A549 (cell line): ENCODE results near the gene TNKS2. TPM values are rescaled to one million over a fixed set of nuclear protein-coding genes. Genes with fewer than 3 reads are reported as not detected.

Source experiments
- ATAC-seq, 2 experiments: fragments of 200-7000 bp in 1 of 2; fragments of >200 bp in 1 of 2; cut with Nextera tagmentation in 1 of 2; cut with Tn5 transposase in 1 of 2; 3 replicates each; pipeline versions ENCODE4 v1.8.0 to v1.9.1; 2018 to 2020; ENCODE audit warnings: mild to moderate bottlenecking in 1 of 2, moderate library complexity in 1 of 2
- CTCF ChIA-PET: fragments of 300-600 bp; sonication (Branson Sonifier 250); formaldehyde crosslinking; extraction: SDS; loops from one replicate; lab custom pipeline; 2021; ENCODE audit warnings: antibody characterized with exemption, inconsistent platforms; lab: Yijun Ruan, JAX
- POLR2A ChIA-PET: fragments of 350-600 bp; formaldehyde crosslinking; extraction: SDS; loops from one replicate; lab custom pipeline; 2021; ENCODE audit warnings: antibody characterized with exemption, inconsistent platforms; lab: Yijun Ruan, JAX
- DNase-seq, 2 experiments: peaks; one replicate each; pipeline versions ENCODE4 v3.0.0 to v3.0.0-alpha.2; 2011 to 2016; ENCODE audit warnings: low read depth in 1 of 2, low spot score in 1 of 2
- FAIRE-seq: peaks from 2 replicates; lab custom pipeline; 2011; peaks lifted over from hg19 to GRCh38; lab: Jason Lieb, UNC
- H3K27ac ChIP-seq, 2 experiments: fragments of >200 bp; sonication (Bioruptor Twin); formaldehyde crosslinking; 3 replicates each; pipeline ENCODE4 v1.5.1; 2016 to 2017
- H3K4me1 ChIP-seq: fragments of >200 bp; sonication (Bioruptor Twin); formaldehyde crosslinking; 3 replicates; pipeline ENCODE4 v1.6.1; 2016
- H3K4me2 ChIP-seq: fragments of >200 bp; sonication (Bioruptor Twin); formaldehyde crosslinking; 3 replicates; pipeline ENCODE4 v1.6.1; 2016
- H3K4me3 ChIP-seq: fragments of >200 bp; sonication (Bioruptor Twin); formaldehyde crosslinking; 3 replicates; pipeline ENCODE4 v1.5.1; 2016
- H3K9me3 ChIP-seq: fragments of >200 bp; sonication (Bioruptor Twin); formaldehyde crosslinking; 3 replicates; pipeline ENCODE4 v1.6.1; 2016
- CHD4 ChIP-seq: fragments of 200-600 bp; sonication (generic); IDR thresholded peaks from 2 replicates; pipeline ENCODE4 v1.6.1; 2016; ENCODE audit warnings: antibody characterized with exemption, mild to moderate bottlenecking, borderline replicate concordance
- HDAC2 ChIP-seq: fragments of 200-600 bp; sonication (generic); IDR thresholded peaks from 2 replicates; pipeline ENCODE4 v1.6.1; 2016
- MAZ ChIP-seq: fragments of 150-350 bp; IDR thresholded peaks from 2 replicates; pipeline ENCODE4 v1.6.1; 2014; ENCODE audit warnings: antibody characterized with exemption, low read depth, low read length, borderline replicate concordance
- NPAS2 ChIP-seq: fragments of 250-450 bp; sonication (Bioruptor Pico); IDR thresholded peaks from 2 replicates; pipeline ENCODE4 v1.8.0; 2022; ENCODE audit warnings: mild to moderate bottlenecking, moderate library complexity, borderline replicate concordance
- PHF8 ChIP-seq: fragments of 200-600 bp; sonication (generic); IDR thresholded peaks from 2 replicates; pipeline ENCODE4 v1.6.1; 2016; ENCODE audit warnings: low read depth, mild to moderate bottlenecking, antibody characterized with exemption, moderate library complexity, borderline replicate concordance
- WGBS: methylation state at CpG from one replicate; pipeline ENCODE4 v1.1.6; 2017; ENCODE audit errors: missing lambda C conversion rate; 5-methylcytosine and 5-hydroxymethylcytosine counted together
- polyA plus RNA-seq, 4 experiments: library from polyadenylated mRNA; depleted of rRNA in 3 of 4; stranded (reverse); fragments of >200 nt; fragmentation: RNase III in 1 of 4; extraction: RNeasy Plus Mini Kit Qiagen cat#74134 plus additional on column Dnase treatment in 1 of 4; gene quantifications; 2 replicates in 3 of 4; 3 replicates in 1 of 4; pipeline ENCODE4 v1.2.3, GENCODE V29; 2011 to 2017
- TF ChIP-seq, protein P1 (sequence below): fragments of 250-450 bp; sonication (Bioruptor Pico); IDR thresholded peaks from 2 replicates; pipeline ENCODE4 v1.5.0; 2020; ENCODE audit warnings: low read depth, mild to moderate bottlenecking, moderate library complexity
- TF ChIP-seq, protein P2 (sequence below): fragments of >200 bp; sonication (Bioruptor Twin); formaldehyde crosslinking; IDR thresholded peaks from 2 replicates; pipeline ENCODE4 v1.6.1; 2016
- TF ChIP-seq, protein P3 (sequence below): fragments of 150-350 bp; IDR thresholded peaks from 2 replicates; pipeline ENCODE4 v1.6.1; 2014; ENCODE audit warnings: low read depth, mild to moderate bottlenecking, low read length
- TF ChIP-seq, protein P4 (sequence below): fragments of >200 bp; sonication (Bioruptor Twin); formaldehyde crosslinking; IDR thresholded peaks from 3 replicates; pipeline ENCODE4 v1.5.1; 2016

The TNKS2 gene
- polyA plus RNA-seq, 2 of the 4 experiments (the other 2 are of a cell fraction), result 20.6 to 45.3 TPM

DNA sequence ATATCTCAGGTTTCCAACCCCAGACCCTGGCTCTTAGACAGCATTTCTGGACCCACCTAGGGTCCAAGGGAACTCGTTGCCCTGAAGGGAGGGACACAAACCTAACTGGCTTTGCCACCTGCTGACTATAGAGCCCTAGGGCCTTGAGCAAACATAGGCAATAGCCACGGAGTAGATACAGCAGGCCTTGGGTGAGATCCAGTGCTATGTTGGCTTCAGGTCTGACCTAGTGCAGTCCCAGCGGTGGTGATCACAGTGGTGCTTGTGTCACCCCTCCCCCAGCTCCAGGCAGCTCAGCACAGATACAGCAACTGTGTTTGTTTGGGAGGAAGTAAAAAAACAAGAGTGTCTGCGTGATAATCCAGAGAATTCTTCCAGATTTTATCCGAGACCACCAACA, 9.7 kb upstream of the TNKS2 start (continued):
- TF ChIP-seq, protein P1, sequence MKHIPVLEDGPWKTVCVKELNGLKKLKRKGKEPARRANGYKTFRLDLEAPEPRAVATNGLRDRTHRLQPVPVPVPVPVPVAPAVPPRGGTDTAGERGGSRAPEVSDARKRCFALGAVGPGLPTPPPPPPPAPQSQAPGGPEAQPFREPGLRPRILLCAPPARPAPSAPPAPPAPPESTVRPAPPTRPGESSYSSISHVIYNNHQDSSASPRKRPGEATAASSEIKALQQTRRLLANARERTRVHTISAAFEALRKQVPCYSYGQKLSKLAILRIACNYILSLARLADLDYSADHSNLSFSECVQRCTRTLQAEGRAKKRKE, result no peak

DNA sequence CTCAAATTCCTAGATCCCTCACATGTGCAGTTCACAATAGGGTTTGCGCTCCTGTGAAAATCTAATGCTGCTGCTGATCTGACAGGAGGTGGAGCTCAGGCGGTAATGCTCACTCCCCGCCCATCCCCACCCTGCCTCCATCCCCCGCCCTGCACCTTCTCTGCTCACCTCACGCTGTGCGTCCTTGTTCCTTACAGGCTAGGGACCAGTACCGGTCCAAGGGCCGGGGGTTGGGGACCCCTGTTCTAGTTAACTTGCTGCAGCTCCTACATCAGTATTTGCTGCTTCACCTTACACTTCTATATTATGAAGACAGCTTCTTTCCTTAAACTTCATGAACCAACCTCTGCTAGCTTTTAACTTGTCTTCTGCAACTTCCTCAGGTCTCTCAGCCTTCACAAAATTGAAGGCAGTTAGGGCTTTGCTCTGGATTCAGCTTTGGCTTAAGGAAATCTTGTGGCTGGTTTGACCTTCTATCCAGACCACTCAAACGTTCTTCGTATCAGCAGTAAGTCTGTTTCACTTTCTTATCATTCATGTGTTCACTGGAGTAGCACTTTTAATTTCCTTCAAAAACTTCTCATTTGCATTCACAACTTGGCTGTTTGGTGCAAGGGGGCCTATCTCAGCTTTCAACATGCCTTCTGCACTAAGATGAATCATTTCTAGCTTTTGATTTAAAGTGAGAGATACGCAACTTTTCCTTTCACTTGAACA, 1.7 kb upstream of the TNKS2 start:
- Histone ChIP-seq H3K27ac (peak overlapping the region in 1 of 2 experiments; percentile 38; a peak in 1 of 6 replicates), H3K4me3 (no peak overlapping the region), H3K4me2 (peak overlapping the region; percentile 98), H3K9me3 (no peaks in the 10 kb centered on the region), H3K4me1 (peaks cover 33% of the 10 kb centered on the region)
- CTCF ChIA-PET, result interaction anchor here (1.3 kb wide), 1 partner anchor 116 kb away, joined by 5 read pairs; no protein-coding TSS in a partner anchor
- no peak for FAIRE-seq
- TF ChIP-seq, protein P2, sequence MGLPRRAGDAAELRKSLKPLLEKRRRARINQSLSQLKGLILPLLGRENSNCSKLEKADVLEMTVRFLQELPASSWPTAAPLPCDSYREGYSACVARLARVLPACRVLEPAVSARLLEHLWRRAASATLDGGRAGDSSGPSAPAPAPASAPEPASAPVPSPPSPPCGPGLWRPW, result no peak
- 41% methylated on average over 8 of the region's 11 CpGs for WGBS
- POLR2A ChIA-PET, result interaction anchor here (1.2 to 1.5 kb wide), 2 partner anchors 10 to 127 kb away, joined by 4 read pairs; partner anchors contain the start of gene BTAF1
- peak; percentile 31 to 43; a peak in 4 of 6 replicates for ATAC-seq
- DNase-seq, result peak in 1 of 2 experiments; percentile 15

DNA sequence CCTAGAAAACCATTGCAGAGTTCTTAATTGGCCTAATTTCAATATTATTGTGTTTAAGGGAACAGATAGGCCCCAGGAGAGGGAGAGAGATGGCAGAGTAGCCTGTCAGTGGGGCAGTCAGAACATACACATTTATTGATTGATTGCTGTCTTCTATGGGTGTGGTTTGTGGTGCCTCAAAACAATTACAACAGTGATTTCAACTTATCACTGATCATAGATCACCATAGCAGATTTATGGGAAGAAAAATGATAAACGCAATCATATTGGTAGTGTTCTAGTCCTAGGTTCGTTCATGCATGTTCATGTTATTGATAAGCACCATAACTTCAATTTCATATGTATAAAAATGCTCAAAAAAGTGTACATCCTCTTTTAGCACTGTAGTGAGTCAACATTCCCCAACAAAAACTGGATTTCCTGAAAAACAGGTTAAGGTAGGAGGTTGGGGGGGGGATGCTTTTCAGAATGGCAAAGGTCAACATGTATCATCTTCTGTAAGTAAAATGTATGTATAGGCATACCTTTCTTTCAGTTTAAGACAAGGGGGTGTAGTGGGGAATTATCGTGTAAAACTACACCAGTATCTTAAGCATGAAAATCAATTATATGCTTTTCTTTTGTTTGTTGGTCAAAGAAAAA, 1.1 kb upstream of the TNKS2 start:
- no peak for TF ChIP-seq CHD4
- no peak for TF ChIP-seq MAZ
- TF ChIP-seq, protein P3, sequence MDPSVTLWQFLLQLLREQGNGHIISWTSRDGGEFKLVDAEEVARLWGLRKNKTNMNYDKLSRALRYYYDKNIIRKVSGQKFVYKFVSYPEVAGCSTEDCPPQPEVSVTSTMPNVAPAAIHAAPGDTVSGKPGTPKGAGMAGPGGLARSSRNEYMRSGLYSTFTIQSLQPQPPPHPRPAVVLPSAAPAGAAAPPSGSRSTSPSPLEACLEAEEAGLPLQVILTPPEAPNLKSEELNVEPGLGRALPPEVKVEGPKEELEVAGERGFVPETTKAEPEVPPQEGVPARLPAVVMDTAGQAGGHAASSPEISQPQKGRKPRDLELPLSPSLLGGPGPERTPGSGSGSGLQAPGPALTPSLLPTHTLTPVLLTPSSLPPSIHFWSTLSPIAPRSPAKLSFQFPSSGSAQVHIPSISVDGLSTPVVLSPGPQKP, result no peak
- TF ChIP-seq, all 56 proteins: peak for 0
- Histone ChIP-seq H3K4me3 (peak overlapping the region; percentile 73), H3K4me1 (peaks cover 33% of the 10 kb centered on the region), H3K4me2 (peak overlapping the region; percentile 98), H3K27ac (peak overlapping the region; percentile 93 to 97), H3K9me3 (no peaks in the 10 kb centered on the region)
- no peak for DNase-seq
- POLR2A ChIA-PET, result interaction anchor here (0.7 to 1.6 kb wide), 6 partner anchors 11 to 206 kb away, joined by 3 to 4 read pairs (median 3); partner anchors contain the start of gene BTAF1
- CTCF ChIA-PET, result interaction anchor here (1.3 kb wide), 1 partner anchor 116 kb away, joined by 5 read pairs; no protein-coding TSS in a partner anchor
- 65% methylated on average over 3 of the region's 3 CpGs for WGBS
- ATAC-seq, result no peak
- FAIRE-seq, result peak; percentile 65

DNA sequence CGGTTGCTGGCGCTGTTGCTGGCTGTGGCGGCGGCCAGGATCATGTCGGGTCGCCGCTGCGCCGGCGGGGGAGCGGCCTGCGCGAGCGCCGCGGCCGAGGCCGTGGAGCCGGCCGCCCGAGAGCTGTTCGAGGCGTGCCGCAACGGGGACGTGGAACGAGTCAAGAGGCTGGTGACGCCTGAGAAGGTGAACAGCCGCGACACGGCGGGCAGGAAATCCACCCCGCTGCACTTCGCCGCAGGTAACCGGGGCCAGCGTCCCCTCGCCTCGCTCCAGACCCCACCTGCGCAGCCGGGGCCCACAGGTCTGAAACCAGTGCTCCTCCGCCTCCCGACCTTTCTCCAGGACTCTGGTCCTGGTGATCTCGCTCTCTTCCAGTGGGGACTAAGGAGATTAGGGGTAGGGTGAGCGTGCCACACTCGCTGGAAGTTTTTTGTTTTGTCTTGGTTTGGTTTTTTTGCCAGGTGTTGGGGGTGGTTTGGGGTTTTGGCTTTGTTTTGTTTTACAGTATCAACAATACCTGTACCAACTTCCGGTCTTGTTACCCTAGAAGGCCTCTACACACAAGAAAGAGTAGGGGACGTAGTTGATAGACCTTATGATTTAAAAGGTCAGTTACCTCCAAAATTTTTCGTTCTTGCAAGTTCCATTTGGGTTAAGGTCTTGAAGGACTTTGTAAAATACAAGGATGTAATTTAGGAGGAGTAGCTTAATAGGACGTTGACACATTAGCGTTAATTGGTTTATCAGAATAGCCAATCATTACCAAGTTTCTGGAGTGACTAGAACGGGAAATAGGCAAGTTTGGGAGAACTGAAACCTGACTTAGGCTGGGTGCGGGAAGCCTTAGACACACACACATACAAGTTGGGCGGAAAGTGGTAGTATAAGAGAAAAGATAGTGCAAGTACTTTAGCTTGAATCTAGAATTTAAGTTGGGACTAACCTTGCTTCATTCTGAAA, 704 bp downstream of the TNKS2 start:
- FAIRE-seq (no peak), ATAC-seq (peak; percentile 21 to 52; a peak in 4 of 6 replicates), DNase-seq (peak; percentile 17 to 26)
- H3K9me3 ChIP-seq, result no peaks in the 10 kb centered on the region
- peaks cover 33% of the 10 kb centered on the region for H3K4me1 ChIP-seq
- TF ChIP-seq, protein P4, sequence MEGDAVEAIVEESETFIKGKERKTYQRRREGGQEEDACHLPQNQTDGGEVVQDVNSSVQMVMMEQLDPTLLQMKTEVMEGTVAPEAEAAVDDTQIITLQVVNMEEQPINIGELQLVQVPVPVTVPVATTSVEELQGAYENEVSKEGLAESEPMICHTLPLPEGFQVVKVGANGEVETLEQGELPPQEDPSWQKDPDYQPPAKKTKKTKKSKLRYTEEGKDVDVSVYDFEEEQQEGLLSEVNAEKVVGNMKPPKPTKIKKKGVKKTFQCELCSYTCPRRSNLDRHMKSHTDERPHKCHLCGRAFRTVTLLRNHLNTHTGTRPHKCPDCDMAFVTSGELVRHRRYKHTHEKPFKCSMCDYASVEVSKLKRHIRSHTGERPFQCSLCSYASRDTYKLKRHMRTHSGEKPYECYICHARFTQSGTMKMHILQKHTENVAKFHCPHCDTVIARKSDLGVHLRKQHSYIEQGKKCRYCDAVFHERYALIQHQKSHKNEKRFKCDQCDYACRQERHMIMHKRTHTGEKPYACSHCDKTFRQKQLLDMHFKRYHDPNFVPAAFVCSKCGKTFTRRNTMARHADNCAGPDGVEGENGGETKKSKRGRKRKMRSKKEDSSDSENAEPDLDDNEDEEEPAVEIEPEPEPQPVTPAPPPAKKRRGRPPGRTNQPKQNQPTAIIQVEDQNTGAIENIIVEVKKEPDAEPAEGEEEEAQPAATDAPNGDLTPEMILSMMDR, result 0 out of 3 replicates have a peak, but pooled peaks have one; percentile 11
- TF ChIP-seq PHF8, result peak; percentile 10; the same call in 1 of the 2 replicates
- 0 out of 2 replicates have a peak, but pooled peaks have one; percentile 1 for TF ChIP-seq NPAS2 (CRISPR knock-in tag)
- no peak for TF ChIP-seq HDAC2
- POLR2A ChIA-PET, result interaction anchor here (0.7 to 1.7 kb wide), 13 partner anchors 9 to 207 kb away, joined by 3 to 13 read pairs (median 4); partner anchors contain the start of genes BTAF1 and PPP1R3C
- peak overlapping the region; percentile 93 for H3K4me2 ChIP-seq
- CTCF ChIA-PET, result interaction anchor here (1.0 to 1.1 kb wide), 3 partner anchors 18 to 306 kb away, joined by 3 to 4 read pairs (median 4); no protein-coding TSS in a partner anchor
- H3K4me3 ChIP-seq, result peak overlapping the region; percentile 73
- peak overlapping the region; percentile 93 to 97 for H3K27ac ChIP-seq
- 5% methylated on average over 14 of the region's 54 CpGs for WGBS
